ENCODE measurements around the gene RNF128. TPM values are rescaled to one million over a fixed set of nuclear protein-coding genes. Genes with fewer than 3 reads are reported as not detected.
"Not testable (repeated sequence)": the region's sequence is repeated elsewhere in the genome, so short reads cannot be mapped to it uniquely, and the experiment has no call there.

Gene RNF128
- polyA plus RNA-seq, 1 experiment, result 3.9 TPM

DNA sequence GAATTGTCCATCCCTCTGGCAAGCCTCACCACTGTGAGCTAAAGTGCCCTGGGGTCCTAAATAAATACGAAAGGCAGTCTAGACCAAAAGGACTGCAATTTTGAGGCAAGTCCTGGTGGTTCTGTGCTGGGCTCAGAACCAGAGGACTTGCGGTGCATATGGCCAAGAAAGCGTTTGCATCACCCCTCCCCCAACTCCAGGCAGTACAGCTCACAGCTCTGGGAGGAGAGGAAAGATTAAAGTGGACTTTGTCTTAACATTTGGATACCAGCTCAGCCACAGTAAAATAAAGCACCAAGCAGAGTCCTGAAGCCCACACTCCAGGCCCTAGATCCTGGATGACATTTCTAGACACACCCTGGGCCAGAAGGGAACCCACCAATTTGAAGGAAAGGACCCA lies 24.9 kb downstream of the RNF128 start:
- TF ChIP-seq, protein P1, sequence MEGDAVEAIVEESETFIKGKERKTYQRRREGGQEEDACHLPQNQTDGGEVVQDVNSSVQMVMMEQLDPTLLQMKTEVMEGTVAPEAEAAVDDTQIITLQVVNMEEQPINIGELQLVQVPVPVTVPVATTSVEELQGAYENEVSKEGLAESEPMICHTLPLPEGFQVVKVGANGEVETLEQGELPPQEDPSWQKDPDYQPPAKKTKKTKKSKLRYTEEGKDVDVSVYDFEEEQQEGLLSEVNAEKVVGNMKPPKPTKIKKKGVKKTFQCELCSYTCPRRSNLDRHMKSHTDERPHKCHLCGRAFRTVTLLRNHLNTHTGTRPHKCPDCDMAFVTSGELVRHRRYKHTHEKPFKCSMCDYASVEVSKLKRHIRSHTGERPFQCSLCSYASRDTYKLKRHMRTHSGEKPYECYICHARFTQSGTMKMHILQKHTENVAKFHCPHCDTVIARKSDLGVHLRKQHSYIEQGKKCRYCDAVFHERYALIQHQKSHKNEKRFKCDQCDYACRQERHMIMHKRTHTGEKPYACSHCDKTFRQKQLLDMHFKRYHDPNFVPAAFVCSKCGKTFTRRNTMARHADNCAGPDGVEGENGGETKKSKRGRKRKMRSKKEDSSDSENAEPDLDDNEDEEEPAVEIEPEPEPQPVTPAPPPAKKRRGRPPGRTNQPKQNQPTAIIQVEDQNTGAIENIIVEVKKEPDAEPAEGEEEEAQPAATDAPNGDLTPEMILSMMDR (IDR thresholded peaks at IDR 0.05; ENCODE audit: low read depth, low read length), result no peak
- ChIA-PET CTCF (interaction anchor here (4.0 kb wide), 1 partner anchor 271 kb away, joined by 22 read pairs; no protein-coding TSS in a partner anchor), POLR2A (no interaction called here)
- Histone ChIP-seq H3K27me3 (ENCODE audit: control insufficient read depth, insufficient read depth, low read length) (no peaks in the 10 kb centered on the region), H3K27ac (ENCODE audit: low read depth, low read length) (no peak overlapping the region), H3K4me3 (ENCODE audit: low read depth, low read length) (no peak overlapping the region), H3K9me3 (ENCODE audit: control insufficient read depth, insufficient read depth, low read length) (no peaks in the 10 kb centered on the region)
- DNase-seq (ENCODE audit: low read depth, low spot score), result no peak

DNA sequence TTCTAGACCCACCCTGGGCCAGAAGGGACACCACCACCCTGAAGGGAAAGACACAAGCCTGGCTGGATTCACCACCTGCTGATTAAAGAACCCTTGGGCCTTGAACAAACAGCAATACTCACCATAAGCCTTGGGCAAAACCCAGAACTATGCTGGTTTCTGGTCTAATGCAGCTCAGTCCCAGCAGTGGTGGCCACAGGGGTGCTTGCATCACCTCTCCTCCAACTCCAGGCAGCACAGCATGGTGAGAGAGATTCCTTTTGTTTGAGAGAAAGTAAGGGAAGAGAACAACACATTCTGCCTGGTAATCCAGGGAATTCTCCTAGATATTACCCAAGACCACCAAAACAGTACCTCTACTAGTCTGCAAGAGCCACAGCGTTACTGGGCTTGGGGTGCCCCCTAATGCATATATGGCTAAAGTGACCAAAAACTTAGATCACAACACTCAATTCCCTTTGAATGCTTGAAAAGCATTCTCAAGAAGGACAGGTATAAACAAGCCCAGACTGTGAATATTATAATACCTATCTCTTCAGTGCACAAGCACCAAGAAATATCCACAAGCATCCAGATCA lies 25.7 kb downstream of the RNF128 start:
- Histone ChIP-seq H3K27me3 (ENCODE audit: control insufficient read depth, insufficient read depth, low read length) (no peaks in the 10 kb centered on the region), H3K27ac (ENCODE audit: low read depth, low read length) (no peak overlapping the region), H3K9me3 (ENCODE audit: control insufficient read depth, insufficient read depth, low read length) (no peaks in the 10 kb centered on the region), H3K4me3 (ENCODE audit: low read depth, low read length) (no peak overlapping the region)
- TF ChIP-seq, protein P1 (IDR thresholded peaks at IDR 0.05; ENCODE audit: low read depth, low read length), result peak; percentile 51
- CTCF ChIA-PET, result interaction anchor here (4.0 kb wide), 1 partner anchor 272 kb away, joined by 22 read pairs; no protein-coding TSS in a partner anchor
- DNase-seq (ENCODE audit: low read depth, low spot score), result no peak
- POLR2A ChIA-PET, result no interaction called here

DNA sequence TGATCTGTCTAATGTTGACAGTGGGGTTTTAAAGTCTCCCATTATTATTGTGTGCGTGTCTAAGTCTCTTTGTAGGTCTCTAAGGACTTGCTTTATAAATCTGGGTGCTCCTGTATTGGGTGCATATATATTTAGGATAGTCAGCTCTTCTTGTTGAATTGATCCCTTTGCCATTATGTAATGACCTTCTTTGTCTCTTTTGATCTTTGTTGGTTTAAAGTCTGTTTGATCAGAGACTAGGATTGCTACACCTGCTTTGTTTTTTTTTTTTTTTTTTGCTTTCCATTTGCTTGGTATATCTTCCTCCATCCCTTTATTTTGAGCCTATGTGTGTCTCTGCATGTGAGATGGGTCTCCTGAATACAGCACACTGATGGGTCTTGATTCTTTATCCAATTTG lies 42.8 kb downstream of the RNF128 start:
- H3K9me3 ChIP-seq (ENCODE audit: control insufficient read depth, insufficient read depth, low read length); H3K27ac ChIP-seq (ENCODE audit: low read depth, low read length); POLR2A ChIA-PET; CTCF ChIA-PET; H3K4me3 ChIP-seq (ENCODE audit: low read depth, low read length); H3K27me3 ChIP-seq (ENCODE audit: control insufficient read depth, insufficient read depth, low read length); DNase-seq (ENCODE audit: low read depth, low spot score): not testable (repeated sequence)

DNA sequence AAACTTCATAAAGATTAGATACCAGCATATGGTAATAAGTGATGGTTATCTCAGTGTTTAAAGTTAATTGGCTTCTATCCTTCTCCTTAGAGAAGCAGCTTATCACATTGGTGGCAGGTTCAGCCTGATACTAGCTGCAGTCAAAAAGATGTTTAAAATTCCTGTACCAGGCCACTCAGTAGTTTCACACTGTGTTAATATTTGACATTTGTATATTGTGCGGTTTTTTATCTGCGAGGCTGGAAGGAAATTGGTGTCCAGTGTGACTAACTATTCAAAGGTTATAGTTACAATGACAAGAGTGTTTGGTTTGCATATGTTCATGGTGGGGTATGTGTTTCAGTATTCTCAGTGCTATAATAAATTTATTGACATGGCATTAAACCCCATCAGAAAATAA lies 48.5 kb downstream of the RNF128 start:
- H3K9me3 ChIP-seq (ENCODE audit: control insufficient read depth, insufficient read depth, low read length), result no peaks in the 10 kb centered on the region
- no peaks in the 10 kb centered on the region for H3K27me3 ChIP-seq (ENCODE audit: control insufficient read depth, insufficient read depth, low read length)
- no peak overlapping the region for H3K27ac ChIP-seq (ENCODE audit: low read depth, low read length)
- no peak overlapping the region for H3K4me3 ChIP-seq (ENCODE audit: low read depth, low read length)
- CTCF ChIA-PET, result no interaction called here
- TF ChIP-seq, protein P1 (IDR thresholded peaks at IDR 0.05; ENCODE audit: low read depth, low read length), result no peak
- no peak for DNase-seq (ENCODE audit: low read depth, low spot score)
- POLR2A ChIA-PET, result no interaction called here

DNA sequence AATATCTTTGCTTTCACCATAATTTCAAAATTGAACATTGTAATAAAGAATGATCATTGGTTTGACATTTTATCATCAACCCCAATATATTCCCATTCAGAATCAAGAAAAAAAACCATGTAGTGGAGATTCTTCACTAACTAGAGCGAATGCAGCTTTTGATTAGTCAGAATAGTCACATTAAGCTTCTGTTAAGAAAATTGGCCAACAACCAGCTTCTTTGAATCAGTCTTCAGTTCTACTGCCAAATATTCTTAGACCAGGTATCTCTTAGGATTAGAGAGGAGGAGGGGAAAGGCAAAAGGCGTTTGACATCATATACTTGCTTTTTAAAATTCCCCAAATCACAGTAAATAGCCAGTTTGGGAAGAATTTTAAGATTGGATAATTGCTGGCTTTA lies 53.8 kb downstream of the RNF128 start:
- POLR2A ChIA-PET, result no interaction called here

More for the DNA sequence above, 53.8 kb downstream of the RNF128 start:
- Histone ChIP-seq H3K4me3 (ENCODE audit: low read depth, low read length) (no peak overlapping the region), H3K27me3 (ENCODE audit: control insufficient read depth, insufficient read depth, low read length) (no peaks in the 10 kb centered on the region), H3K9me3 (ENCODE audit: control insufficient read depth, insufficient read depth, low read length) (no peaks in the 10 kb centered on the region), H3K27ac (ENCODE audit: low read depth, low read length) (no peak overlapping the region)
- no peak for DNase-seq (ENCODE audit: low read depth, low spot score)
- TF ChIP-seq, protein P1 (IDR thresholded peaks at IDR 0.05; ENCODE audit: low read depth, low read length), result no peak
- CTCF ChIA-PET, result interaction anchor here (0.7 kb wide), 1 partner anchor 365 kb away, joined by 3 read pairs; no protein-coding TSS in a partner anchor
